ENCODE data around the gene GNAQ. TPM values are rescaled to one million over a fixed set of nuclear protein-coding genes. Genes with fewer than 3 reads are reported as not detected.

Gene GNAQ
- total RNA-seq, 2 donors from 2014 or later = 84.1 to 86.5 TPM

GRCh38 chr9:77985996-77986395 lies 45.6 kb downstream of the GNAQ start:
- ATAC-seq (peak; percentile 64), DNase-seq (no peak)
- intact Hi-C loops (cut with DNase I, micrococcal nuclease) = no loop called here

- DNase-seq (no peak), ATAC-seq (no peak)
- intact Hi-C loops (cut with DNase I, micrococcal nuclease) = no loop called here
These were observed 48.3 kb downstream of the GNAQ start for GRCh38 chr9:77983320-77983662.

GRCh38 chr9:77982581-77983319 lies 48.9 kb downstream of the GNAQ start:
- no peak for ATAC-seq
- intact Hi-C loops (cut with DNase I, micrococcal nuclease) = no loop called here
- no peak for DNase-seq

GRCh38 chr9:77981907-77982306 lies 49.7 kb downstream of the GNAQ start:
- DNase-seq (no peak), ATAC-seq (no peak)
- intact Hi-C loops (cut with DNase I, micrococcal nuclease) = no loop called here

- intact Hi-C loops (cut with DNase I, micrococcal nuclease) = no loop called here
- peak; percentile 86 for ATAC-seq
- peak; percentile 69 to 89 for DNase-seq
These were observed 50.3 kb downstream of the GNAQ start for GRCh38 chr9:77981332-77981731.

- ATAC-seq = peak; percentile 21
- intact Hi-C loops (cut with DNase I, micrococcal nuclease) = no loop called here
- no peak for DNase-seq
These were observed 51.0 kb downstream of the GNAQ start for GRCh38 chr9:77980622-77981021.

GRCh38 chr9:77978086-77978781 lies 53.4 kb downstream of the GNAQ start:
- no peak for DNase-seq
- intact Hi-C loops (cut with DNase I, micrococcal nuclease) = loop anchor here in 1 of 2 donors (10.0 kb wide), 1 partner anchor 63 kb away; no protein-coding TSS in a partner anchor
- peak; percentile 56 for ATAC-seq

GRCh38 chr9:77977210-77977611 lies 54.4 kb downstream of the GNAQ start:
- ATAC-seq = peak; percentile 52
- intact Hi-C loops (cut with DNase I, micrococcal nuclease) = loop anchor here in 1 of 2 donors (10.0 kb wide), 1 partner anchor 62 kb away; no protein-coding TSS in a partner anchor
- peak; percentile 50 to 66 for DNase-seq

GRCh38 chr9:77975806-77976205 lies 55.8 kb downstream of the GNAQ start:
- no peak for ATAC-seq
- intact Hi-C loops (cut with DNase I, micrococcal nuclease) = loop anchor here in 1 of 2 donors (10.0 kb wide), 1 partner anchor 61 kb away; no protein-coding TSS in a partner anchor
- DNase-seq = no peak

- DNase-seq (no peak), ATAC-seq (no peak)
- intact Hi-C loops (cut with DNase I, micrococcal nuclease) = loop anchor here in 1 of 2 donors (10.0 kb wide), 1 partner anchor 60 kb away; no protein-coding TSS in a partner anchor
These were observed 56.6 kb downstream of the GNAQ start for GRCh38 chr9:77975036-77975435.

GRCh38 chr9:77974434-77974833 lies 57.2 kb downstream of the GNAQ start:
- DNase-seq (no peak), ATAC-seq (no peak)
- intact Hi-C loops (cut with DNase I, micrococcal nuclease) = loop anchor here in 1 of 2 donors (10.0 kb wide), 1 partner anchor 60 kb away; no protein-coding TSS in a partner anchor

- ATAC-seq = no peak
- no peak for DNase-seq
- intact Hi-C loops (cut with DNase I, micrococcal nuclease) = no loop called here
These were observed 62.5 kb downstream of the GNAQ start for GRCh38 chr9:77969083-77969482.

GRCh38 chr9:77968506-77968905 lies 63.1 kb downstream of the GNAQ start:
- DNase-seq (no peak), ATAC-seq (no peak)
- intact Hi-C loops (cut with DNase I, micrococcal nuclease) = no loop called here

GRCh38 chr9:77966718-77967117 lies 64.9 kb downstream of the GNAQ start:
- DNase-seq = no peak
- ATAC-seq = no peak
- intact Hi-C loops (cut with DNase I, micrococcal nuclease) = no loop called here

- intact Hi-C loops (cut with DNase I, micrococcal nuclease) = no loop called here
- DNase-seq = no peak
- ATAC-seq = no peak
These were observed 66.0 kb downstream of the GNAQ start for GRCh38 chr9:77965445-77966123.

GRCh38 chr9:77964258-77964657 lies 67.4 kb downstream of the GNAQ start:
- ATAC-seq (no peak), DNase-seq (no peak)
- intact Hi-C loops (cut with DNase I, micrococcal nuclease) = no loop called here

GRCh38 chr9:77961541-77961940 lies 70.1 kb downstream of the GNAQ start:
- DNase-seq (no peak), ATAC-seq (no peak)
- intact Hi-C loops (cut with DNase I, micrococcal nuclease) = no loop called here

- intact Hi-C loops (cut with DNase I, micrococcal nuclease) = no loop called here
- DNase-seq (no peak), ATAC-seq (no peak)
These were observed 71.1 kb downstream of the GNAQ start for GRCh38 chr9:77960356-77961153.

- no peak for DNase-seq
- no peak for ATAC-seq
- intact Hi-C loops (cut with DNase I, micrococcal nuclease) = no loop called here
These were observed 71.8 kb downstream of the GNAQ start for GRCh38 chr9:77959803-77960202.
